ENCODE data around the gene TMEM18.

Gene TMEM18

GRCh38 chr2:657766-658165 is 19.4 kb downstream of the TMEM18 start:
- in situ Hi-C loops (cut with MboI; ENCODE audit: low sequenced_read_pairs, unreplicated experiment) = no loop called here
- DNase-seq (ENCODE audit: low spot score) = no peak
- no peak for TF ChIP-seq CTCF (IDR thresholded peaks at IDR 0.05; ENCODE audit: borderline replicate concordance, control extremely low read depth, extremely low read depth, insufficient read depth, missing control alignments)

- in situ Hi-C loops (cut with MboI; ENCODE audit: low sequenced_read_pairs, unreplicated experiment) = no loop called here
- TF ChIP-seq CTCF (IDR thresholded peaks at IDR 0.05; ENCODE audit: borderline replicate concordance, control extremely low read depth, extremely low read depth, insufficient read depth, missing control alignments) = no peak
Measured at GRCh38 chr2:656676-657075, 20.5 kb downstream of the TMEM18 start.

GRCh38 chr2:655626-656025 is 21.6 kb downstream of the TMEM18 start:
- in situ Hi-C loops (cut with MboI; ENCODE audit: low sequenced_read_pairs, unreplicated experiment) = no loop called here
- no peak for TF ChIP-seq CTCF (IDR thresholded peaks at IDR 0.05; ENCODE audit: borderline replicate concordance, control extremely low read depth, extremely low read depth, insufficient read depth, missing control alignments)
- no peak for DNase-seq (ENCODE audit: low spot score)

More at GRCh38 chr2:656676-657075, 20.5 kb downstream of the TMEM18 start:
- no peak for DNase-seq (ENCODE audit: low spot score)

- in situ Hi-C loops (cut with MboI; ENCODE audit: low sequenced_read_pairs, unreplicated experiment) = no loop called here
- no peak for TF ChIP-seq CTCF (IDR thresholded peaks at IDR 0.05; ENCODE audit: borderline replicate concordance, control extremely low read depth, extremely low read depth, insufficient read depth, missing control alignments)
- DNase-seq (ENCODE audit: low spot score) = no peak
Measured at GRCh38 chr2:654896-655295, 22.3 kb downstream of the TMEM18 start.

DNA sequence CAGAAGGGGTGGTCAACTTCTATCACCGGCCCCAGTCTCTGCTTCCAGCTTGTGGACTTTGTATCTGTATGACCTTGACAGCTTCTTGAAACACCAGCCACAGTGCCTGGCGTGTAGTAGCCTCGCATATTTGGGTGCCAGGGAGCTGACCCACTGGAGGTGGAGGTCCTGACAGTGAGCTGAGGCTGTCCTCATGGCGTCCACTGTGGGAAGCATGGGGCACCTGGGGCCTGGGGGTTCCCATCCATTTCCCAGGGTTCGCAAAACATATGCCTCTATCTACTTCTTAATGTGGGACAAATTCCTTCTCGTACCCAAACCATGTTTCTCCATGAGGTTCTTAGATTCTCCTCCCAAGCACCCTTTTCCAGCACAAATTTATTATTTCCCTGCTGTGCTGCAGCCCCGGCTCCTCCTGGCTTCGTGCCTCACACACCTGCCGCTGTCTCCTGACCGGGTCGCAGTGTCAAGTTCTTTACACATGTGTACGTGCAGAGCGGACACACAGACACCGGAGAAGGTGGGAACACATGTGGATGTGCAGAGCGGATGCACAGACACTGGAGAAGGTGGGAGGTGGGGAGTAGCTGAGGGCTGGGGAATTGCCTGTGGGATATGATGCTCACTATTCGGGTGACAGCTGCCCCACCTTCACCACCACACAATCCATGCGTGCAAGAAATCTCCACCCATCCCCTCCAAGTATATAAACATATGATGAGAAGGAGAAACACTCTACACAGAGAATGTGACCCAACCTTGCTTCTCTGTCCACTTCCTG is 23.4 kb downstream of the TMEM18 start:
- no peak for DNase-seq (ENCODE audit: low spot score)
- no peak for TF ChIP-seq CTCF (IDR thresholded peaks at IDR 0.05; ENCODE audit: borderline replicate concordance, control extremely low read depth, extremely low read depth, insufficient read depth, missing control alignments)
- in situ Hi-C loops (cut with MboI; ENCODE audit: low sequenced_read_pairs, unreplicated experiment) = no loop called here

GRCh38 chr2:652881-653480 is 24.2 kb downstream of the TMEM18 start:
- TF ChIP-seq CTCF (IDR thresholded peaks at IDR 0.05; ENCODE audit: borderline replicate concordance, control extremely low read depth, extremely low read depth, insufficient read depth, missing control alignments) = no peak
- no peak for DNase-seq (ENCODE audit: low spot score)
- in situ Hi-C loops (cut with MboI; ENCODE audit: low sequenced_read_pairs, unreplicated experiment) = no loop called here
